Measurements from ENCODE around the gene TAGLN.

TAGLN gene

GRCh38 chr11:117232092-117232878, 33.1 kb downstream of the TAGLN start, which contains the start of gene RNF214:
TSS of gene RNF214 (plus strand) at chr11:117232671. CDS start at chr11:117234273, 1,602 bp downstream.
- DNase-seq: peak; percentile 72

- DNase-seq: peak; percentile 11 to 18
Measured at GRCh38 chr11:117232911-117233409, 33.8 kb downstream of the TAGLN start.

DNA sequence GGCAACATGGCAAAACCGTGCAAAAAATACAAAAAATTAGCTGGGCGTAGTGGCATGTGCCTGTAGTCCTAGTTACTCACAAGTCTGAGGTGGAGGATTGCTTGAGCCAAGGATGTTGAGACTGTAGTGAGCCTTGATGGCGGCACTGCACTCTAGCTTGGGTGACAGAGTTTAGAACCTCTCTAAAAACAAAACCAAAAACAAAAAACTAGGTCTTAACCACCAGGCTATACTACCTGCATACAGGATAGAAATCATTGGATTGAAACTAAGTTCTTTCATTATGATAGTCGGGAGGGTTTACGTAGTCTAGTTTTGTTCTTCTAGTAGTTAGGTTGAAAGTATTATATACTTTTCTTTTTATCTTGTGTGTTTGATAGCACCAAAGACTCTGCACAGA, 39.1 kb downstream of the TAGLN start:
- DNase-seq: no peak

DNA sequence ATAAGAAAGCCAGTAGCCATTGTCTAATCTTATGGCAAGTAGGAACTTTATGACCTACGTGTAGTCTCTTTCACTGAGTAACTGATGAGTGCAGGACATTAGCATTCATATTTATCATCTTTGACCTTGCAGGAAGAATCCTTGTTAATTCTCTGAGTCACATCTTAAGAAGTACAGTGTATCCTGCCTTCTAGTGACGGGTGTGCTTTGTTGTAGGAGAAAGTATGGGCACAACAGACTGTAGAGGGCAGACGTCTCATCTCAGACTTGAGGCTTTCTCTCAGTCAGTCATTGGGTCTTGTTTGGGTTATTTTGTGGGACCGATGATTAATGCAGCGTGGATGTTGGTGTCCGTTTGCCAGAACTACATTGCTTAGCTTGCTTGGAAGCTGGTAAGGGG, 40.1 kb downstream of the TAGLN start:
- DNase-seq: no peak

DNA sequence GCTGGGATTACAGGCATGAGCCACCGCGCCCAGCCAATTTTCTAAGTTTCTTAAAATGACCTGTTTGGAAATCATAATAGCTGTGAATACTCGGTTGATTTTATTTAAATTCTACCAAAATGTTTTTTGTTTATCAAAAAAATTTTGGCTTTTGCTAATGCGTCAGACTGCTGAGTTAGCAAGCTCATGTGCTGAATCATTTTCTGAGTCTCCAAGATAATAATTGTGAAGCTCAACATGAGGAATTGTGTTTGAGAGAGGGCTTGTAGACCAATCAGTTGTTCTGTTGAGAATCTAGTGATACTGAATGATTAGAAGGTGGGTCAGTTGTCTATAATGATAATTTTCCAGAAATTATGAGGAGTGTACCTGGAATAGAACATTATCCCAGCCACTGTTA, 49.2 kb downstream of the TAGLN start:
- DNase-seq: no peak

DNA sequence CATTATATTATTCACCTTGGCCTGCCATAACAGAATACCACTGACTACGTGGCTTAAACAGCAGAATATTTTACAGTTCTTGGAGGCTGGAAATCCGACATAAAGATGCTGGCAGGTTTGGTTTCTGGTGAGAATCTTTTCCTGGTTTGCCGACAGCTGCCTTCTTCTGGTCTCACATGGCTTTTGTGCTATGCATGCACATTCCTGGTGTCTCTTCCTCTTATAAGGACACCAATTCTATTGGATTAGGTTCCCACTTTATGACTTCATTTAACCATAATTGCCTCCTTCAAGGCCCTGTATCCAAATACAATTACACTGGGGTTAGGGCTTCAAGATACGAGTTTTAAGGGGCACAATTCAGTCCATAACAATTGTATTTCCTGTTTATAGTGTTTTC, 50.4 kb downstream of the TAGLN start:
- no peak for DNase-seq

DNA sequence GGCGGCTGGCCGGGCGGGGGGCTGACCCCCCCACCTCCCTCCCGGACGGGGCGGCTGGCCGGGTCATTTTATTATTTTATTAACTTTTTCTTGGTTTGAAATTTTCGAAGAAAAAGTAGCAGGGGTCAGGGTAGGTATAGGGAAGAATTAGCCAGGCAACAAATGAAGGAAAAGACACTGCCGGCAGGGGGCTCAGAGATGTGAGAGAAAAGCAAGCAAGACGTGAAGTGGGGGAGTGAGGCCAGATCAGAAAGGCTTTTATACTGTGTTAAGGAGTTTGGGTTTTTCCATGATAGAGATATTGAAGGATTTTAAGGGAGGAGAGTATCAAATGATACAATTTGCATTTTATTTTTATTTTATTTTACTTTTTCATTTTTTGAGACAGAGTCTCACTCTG, 52.3 kb downstream of the TAGLN start:
- no peak for DNase-seq

GRCh38 chr11:117255966-117256365, 56.8 kb downstream of the TAGLN start:
- DNase-seq: no peak

- no peak for DNase-seq
Measured at GRCh38 chr11:117256573-117256972, 57.4 kb downstream of the TAGLN start.

All from activated CD4-positive, alpha-beta T cell treated with anti-CD3 and anti-CD28 coated beads, Interleukin-2, amount 50 U/mL, for 48 hours (primary cell).